NOMO-1 (cell line): ENCODE results near the gene RHOT2.

Source experiments
- DNase-seq, 2 experiments: peaks; one replicate each; lab custom pipeline; 2025; ENCODE audit not compliant: unreplicated experiment in 2 of 2; lab: John Stamatoyannopoulos, UW

RHOT2 gene

DNA sequence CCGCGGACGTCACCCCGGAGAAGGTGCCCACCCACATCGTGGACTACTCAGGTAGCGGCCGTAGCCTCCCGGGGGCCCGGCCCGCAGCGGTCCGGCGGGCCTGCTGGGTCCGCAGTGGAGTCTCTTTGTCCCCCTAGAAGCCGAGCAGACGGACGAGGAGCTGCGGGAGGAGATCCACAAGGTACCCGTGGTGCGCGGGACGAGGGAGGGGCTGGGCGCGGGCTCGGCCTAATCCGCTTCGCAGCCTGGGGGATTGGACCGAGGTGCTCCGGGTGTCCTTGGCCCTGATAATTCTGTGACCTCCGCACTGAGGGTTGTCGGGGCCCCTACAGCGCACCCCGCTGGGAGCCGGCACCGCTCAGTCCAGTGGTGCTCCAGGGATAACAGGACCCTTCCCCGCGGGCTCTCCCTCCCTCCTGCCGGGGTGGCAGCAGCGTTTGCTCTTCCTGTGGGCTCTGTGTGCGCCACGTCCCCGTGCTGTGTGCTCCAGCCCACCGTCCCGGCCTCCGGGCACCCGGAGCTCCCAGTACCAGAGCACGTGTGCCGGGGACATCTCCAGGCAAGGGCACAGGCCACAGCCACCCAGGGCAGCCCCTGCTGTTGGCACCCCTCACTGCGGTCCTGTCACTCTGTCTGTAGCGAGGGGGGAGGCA lies 713 bp downstream of the RHOT2 start:
- no peak for DNase-seq

DNA sequence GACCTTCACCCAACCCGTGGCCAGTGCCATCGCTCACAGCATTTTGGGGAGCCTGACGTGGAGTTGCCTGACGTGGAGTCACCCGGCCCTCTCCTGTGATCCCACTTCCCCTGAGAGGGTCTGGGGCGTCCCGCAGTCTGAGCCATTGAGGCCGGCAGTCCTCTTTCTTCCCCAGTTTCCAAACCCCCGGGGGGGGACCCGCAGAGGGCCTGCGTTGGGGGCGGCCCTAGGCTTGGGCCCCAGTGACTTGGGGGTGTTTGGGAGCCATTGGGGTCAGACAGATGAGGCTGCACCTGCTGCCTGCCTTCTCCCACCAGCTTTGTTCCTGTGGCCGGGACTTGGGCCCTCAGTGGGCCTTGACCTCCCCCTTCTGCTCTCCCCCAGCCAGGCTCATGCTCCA lies 1.7 kb downstream of the RHOT2 start:
- no peak for DNase-seq

DNA sequence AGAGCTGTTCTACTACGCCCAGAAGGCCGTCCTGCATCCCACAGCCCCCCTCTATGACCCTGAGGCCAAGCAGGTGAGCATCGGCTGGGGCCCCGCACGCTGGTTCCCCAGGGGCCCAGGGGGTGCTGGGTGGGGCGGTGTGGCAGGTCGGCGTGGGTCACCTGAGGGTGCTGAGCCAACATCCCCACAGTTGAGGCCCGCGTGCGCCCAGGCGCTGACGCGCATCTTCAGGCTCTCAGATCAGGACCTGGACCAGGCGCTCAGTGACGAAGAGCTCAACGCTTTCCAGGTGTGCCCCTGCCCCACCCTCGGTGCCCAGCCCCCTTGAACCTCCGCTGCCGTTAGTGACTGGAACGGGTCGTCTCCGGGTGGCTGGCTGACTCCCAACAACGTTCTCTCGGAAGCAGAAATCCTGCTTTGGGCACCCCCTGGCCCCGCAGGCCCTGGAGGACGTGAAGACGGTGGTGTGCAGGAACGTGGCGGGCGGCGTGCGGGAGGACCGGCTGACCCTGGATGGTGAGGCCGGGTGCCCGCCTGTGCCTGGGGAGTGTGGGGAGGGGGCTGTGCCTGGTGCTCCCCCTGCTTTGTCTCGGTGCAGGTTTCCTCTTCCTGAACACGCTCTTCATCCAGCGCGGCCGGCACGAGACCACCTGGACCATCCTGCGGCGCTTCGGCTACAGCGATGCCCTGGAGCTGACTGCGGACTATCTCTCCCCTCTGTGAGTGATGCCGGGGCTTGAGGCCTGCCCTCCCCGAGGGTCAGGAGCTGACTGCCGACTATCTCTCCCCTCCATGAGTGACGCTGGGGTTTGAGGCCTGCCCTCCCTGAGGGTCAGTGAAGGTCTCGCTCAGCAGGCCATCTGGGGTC lies 2.8 kb downstream of the RHOT2 start:
- DNase-seq, result no peak

DNA sequence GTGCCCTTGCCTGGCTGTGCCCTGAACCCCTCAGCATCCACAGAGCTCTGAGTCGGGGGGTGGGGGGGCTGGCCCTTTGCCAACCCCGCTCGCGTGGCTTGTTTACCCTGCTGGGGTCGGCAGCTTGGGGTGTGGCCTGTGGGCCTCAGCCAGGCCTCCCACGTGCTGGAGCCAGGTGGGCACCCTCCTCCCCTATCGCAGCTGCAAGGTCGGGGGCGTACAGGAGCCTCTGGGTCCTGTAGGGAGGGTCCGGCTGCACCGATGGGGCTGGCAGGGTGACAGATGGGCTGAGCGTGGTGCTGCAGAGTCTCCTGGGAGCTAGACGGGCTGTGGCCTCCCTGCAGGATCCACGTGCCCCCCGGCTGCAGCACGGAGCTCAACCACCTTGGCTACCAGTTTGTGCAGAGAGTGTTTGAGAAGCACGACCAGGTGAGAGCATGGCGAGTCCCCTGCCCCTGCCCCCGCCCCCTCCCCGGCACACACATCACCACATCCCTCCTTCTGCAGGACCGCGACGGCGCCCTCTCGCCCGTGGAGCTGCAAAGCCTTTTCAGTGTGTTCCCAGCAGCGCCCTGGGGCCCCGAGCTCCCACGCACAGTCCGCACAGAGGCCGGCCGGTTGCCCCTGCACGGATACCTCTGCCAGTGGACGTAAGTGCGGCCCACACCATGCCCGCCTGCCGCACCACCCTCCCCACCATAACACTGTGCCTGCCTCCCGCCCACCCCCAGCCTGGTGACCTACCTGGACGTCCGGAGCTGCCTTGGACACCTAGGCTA lies 3.6 kb downstream of the RHOT2 start:
- DNase-seq, result no peak

DNA sequence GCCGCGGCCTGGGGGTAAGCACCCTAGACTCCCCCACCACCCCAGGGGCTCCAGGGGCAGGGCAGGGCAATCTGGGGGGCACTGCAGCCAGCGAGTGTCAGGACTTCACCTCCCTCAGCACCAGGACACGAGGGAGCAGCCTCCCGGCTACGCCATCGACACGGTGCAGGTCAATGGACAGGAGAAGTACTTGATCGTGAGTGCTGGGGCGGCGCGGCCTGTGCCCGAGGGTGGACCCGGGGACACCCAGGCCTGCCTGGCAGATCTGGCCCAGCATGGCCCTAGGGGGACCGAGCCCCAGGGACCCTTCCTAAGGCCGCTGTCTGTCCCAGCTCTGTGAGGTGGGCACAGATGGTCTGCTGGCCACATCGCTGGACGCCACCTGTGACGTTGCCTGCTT lies 4.4 kb downstream of the RHOT2 start:
- no peak for DNase-seq

DNA sequence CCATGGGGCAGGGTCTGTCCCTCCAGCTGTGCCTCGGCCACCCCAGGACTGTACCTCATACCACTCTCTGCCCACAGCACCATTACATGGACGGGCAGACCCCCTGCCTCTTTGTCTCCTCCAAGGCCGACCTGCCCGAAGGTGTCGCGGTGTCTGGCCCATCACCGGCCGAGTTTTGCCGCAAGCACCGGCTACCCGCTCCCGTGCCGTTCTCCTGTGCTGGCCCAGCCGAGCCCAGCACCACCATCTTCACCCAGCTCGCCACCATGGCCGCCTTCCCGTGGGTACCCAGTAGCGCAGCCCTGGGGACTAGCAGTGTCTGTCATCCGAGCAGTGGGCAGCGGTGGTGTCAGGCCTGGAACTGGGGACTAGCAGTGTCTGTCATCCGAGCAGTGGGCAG lies 4.9 kb downstream of the RHOT2 start:
- DNase-seq, result no peak

DNA sequence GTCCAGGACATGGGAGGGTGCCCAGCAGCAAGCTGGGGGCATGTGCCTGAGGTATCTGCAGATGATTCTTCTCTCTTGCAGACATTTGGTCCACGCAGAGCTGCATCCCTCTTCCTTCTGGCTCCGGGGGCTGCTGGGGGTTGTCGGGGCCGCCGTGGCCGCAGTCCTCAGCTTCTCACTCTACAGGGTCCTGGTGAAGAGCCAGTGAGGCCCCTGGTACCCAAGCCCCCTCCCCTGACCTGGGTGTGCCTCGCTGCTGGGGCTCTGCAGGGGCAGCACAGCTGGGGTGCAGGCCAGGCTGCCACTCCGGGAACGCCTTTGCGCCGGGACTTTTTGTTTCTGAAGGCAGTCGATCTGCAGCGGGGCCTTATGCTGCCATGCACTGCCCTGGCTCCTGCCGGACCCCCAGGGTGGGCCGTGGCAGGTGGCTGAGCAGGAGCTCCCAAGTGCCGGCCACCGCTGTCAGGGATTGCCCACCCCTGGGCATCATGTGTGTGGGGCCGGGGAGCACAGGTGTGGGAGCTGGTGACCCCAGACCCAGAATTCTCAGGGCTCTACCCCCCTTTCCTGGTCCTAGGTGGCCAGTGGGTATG lies 5.6 kb downstream of the RHOT2 start:
- no peak for DNase-seq

DNA sequence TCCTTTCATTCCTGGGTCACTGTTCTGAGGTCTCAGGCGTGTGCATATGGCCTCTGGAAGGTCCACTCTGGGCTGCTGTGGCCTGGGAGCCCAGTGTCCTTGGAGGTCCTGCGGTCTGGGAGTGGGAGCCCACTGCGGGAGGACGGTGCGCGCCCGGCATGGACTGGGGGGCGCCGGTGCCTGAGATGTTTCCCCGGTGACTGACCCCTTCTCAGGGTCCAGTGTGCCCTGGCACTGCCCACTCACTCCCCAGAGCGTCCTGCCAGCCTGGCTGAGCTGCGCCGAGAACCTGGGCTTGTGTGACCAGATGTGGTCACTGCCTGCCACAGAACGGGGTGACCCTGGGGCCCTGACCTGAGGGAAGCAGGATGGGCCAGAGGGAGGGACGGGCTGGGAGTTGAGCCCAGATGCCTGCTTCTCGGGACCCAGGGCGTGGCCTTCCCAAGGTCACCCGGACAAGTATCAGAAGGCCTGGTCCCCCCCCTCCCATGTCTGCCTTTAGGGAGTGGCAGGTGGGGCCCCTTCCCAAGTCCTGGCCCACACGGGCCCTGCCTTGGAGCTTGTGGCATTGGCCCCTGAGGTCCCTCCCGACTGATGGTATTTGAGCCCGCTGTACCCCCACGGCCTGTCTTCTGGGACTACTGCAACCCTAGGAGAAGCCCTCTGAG lies 6.4 kb downstream of the RHOT2 start:
- no peak for DNase-seq

DNA sequence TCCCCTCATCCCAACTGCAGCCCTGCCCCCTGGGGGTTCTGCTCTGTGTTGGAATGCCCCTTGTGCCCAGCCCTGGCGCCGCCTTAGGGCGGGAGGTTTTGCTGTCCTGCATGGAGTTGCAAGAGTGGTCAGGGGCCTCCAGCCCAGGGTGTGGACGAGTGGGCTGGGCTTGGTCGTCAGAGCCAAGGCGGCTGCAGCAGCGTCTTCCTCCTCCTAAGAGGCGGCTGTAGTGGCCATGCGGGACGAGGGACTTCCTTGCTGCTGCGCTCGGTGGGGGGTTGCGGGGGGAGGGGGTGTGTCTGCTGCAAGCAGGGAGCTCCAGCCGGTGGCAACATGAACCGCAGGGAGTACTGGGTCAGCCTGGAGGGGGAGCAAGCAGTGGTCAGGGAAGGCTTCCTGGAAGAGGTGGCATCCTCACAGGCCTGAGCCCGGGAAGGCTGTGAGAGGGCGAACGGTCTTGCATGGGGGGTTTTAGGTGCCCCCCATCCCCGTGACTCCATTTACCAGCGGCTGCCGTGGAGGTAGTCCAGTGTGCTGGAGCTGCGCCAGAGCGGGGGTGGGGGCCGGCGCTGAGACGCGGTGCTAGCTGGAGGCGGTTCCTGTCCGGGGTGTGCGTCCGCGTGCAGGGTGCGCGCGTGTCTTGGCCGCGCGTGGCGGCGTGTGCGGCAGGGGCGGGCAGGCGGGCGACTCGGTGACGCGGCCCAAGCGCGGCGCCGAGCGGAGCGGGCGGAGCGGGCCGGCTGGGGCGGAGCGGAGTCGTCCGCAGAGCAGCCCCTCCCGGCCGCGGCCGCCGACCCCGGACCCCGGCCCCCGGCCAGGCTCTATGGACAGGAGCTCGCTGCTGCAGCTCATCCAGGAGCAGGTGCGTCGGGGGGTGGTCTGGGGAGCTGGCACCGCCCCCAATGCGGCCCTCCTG lies 7.3 kb downstream of the RHOT2 start, which contains the start of gene RHBDL1:
TSS of gene RHBDL1 (plus strand) at position 704 of the 916 bp plus-strand sequence. CDS start at position 824, 120 bp downstream.
- DNase-seq, result peak; percentile 19 to 27

DNA sequence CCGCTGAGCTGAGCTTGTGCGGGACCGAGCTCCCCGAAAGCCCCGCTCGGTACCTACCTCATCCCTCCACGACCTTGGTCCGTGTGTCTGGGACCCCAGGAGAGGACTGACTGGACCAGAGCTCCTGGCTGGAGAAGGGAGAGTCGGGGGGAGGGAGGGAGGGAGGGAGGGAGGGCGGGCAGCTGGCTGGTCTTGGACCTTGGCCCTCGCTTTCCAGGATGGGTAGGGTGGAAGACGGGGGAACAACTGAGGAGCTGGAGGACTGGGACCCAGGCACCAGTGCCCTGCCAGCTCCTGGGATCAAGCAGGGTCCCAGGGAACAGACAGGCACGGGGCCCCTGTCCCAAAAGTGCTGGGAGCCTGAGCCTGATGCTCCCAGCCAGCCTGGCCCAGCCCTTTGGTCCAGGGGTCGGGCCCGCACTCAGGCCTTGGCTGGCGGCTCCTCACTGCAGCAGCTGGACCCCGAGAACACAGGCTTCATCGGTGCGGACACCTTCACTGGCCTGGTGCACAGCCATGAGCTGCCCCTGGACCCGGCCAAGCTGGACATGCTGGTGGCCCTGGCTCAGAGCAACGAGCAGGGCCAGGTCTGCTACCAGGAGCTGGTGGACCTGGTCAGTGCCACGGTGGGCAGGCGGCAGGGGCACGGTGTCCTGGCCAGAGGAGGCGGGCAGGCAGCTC lies 8.1 kb downstream of the RHOT2 start:
- DNase-seq, result no peak

DNA sequence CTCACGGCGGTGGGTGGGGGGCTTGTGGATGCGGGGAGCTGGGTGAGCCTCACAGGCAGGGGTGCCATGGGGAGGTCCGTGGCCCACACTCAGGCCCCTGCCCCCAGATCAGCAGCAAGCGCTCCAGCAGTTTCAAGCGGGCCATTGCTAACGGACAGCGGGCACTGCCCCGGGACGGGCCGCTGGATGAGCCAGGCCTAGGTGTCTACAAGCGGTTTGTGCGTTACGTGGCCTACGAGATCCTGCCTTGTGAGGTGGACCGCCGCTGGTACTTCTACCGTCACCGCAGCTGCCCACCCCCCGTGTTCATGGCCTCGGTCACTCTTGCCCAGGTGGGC lies 8.6 kb downstream of the RHOT2 start:
- no peak for DNase-seq

DNA sequence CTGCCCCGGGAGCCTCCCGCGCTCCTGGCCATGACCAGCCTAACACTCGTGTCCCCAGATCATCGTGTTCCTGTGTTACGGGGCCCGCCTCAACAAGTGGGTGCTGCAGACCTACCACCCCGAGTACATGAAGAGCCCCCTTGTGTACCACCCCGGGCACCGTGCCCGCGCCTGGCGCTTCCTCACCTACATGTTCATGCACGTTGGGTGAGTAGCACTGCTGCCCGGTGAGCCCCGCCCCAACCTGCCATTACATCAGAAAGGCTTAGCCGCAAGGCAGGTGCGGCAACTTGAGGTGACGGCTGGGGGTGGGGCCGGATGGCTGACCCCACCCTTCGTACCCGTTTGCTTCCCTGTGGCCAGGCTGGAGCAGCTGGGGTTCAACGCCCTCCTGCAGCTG lies 9.0 kb downstream of the RHOT2 start:
- DNase-seq, result no peak

DNA sequence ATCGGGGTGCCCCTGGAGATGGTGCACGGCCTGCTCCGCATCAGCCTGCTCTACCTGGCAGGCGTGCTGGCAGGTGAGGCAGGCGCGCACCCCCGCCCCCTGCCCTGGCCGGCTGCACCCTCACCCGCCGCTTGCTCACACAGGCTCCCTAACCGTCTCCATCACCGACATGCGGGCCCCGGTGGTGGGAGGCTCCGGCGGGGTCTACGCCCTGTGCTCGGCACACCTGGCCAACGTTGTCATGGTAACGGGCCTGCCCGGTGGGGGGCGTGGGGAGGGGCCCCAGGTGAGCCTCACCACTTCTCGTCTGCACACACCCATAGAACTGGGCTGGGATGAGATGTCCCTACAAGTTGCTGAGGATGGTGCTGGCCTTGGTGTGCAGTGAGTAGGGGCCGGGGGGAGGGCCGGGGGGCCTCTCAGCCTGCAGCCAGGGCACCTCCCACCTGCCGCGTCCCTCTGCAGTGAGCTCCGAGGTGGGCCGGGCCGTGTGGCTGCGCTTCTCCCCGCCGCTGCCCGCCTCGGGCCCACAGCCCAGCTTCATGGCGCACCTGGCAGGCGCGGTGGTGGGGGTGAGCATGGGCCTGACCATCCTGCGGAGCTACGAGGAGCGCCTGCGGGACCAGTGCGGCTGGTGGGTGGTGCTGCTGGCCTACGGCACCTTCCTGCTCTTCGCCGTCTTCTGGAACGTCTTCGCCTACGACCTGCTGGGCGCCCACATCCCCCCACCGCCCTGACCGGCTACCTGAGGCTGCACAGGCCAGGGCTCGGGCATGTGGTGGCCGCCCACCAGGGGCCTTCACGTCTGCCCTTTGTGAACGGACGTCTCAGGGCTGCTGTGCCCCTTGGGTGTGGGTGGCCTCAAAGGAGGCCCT lies 9.6 kb downstream of the RHOT2 start:
- no peak for DNase-seq

DNA sequence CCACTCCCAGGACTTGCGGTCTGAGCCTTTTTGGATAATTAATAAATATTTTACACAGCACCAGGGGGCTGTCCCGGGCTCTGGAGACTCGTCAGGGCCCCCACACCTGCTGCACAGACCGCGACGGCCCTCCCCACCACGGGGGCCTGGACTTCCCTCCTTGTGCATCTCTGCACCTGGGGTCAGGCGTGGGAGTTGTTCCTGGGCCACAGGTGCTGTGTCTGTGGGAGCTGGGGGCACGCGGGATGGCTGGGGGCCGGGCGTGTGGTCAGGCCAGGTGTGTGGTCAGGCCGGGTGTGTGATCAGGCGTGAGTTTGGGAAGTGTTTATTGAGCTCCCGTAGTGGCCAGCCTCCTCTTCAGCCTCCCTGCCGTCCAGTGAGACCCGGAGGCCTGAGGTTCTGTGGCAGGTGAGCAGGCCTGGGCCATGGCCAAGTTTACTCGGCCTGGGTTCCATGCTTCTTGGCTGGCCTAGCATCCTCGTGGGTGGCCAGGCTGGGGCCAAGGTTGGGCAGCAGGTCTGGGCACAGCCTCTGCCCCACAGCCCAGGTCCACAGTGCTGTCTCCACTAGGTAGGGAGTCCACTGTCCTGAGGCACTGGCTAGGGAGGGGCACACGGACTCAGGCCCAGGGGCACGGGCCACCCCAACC lies 10.4 kb downstream of the RHOT2 start:
- DNase-seq, result no peak

DNA sequence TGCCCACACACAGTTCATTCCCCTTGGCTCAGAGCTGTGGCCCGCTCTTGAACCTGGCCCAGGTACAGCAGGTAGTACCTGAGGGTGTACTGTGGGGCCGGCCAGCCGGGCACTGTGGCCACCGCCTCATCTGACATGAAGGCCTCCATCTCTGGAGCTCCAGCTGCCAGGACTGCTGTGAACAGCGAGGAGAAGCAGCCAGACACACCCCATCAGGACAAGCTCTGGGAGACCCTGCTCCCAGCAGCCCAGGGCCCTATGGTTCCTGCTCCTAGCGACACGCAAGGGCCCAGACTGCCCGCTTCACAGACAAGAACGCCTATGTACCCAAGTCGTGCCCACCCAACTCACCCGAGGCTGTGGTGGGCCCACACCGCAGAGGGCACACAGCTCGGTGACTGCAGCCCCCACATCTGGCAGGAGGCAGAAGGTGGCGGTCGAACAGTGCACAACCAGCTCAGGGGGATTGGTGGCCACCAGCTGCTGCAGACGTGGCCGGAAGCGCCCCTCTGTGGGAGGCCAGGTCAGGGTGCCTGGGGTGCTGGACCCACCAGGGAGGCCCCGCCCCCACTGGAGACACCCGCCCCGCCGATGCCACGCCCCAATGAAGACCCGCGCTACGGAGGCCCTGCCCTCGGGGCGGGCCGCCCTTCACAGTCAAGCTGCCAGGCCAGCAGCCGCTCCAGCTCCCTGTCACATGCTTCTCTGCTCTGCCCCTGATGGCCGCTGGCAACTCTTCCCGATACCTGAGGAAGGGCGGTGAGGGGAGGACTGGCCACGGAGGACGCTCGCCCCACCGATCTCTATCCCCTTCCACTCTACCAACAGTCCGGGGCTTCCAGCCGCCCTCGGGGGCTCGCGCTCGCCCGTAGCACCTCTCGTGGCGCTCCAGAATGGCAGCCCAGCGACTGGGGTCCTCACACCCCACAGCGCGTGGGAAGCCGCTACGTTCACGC lies 11.2 kb downstream of the RHOT2 start:
- peak; percentile 32 to 44 for DNase-seq

DNA sequence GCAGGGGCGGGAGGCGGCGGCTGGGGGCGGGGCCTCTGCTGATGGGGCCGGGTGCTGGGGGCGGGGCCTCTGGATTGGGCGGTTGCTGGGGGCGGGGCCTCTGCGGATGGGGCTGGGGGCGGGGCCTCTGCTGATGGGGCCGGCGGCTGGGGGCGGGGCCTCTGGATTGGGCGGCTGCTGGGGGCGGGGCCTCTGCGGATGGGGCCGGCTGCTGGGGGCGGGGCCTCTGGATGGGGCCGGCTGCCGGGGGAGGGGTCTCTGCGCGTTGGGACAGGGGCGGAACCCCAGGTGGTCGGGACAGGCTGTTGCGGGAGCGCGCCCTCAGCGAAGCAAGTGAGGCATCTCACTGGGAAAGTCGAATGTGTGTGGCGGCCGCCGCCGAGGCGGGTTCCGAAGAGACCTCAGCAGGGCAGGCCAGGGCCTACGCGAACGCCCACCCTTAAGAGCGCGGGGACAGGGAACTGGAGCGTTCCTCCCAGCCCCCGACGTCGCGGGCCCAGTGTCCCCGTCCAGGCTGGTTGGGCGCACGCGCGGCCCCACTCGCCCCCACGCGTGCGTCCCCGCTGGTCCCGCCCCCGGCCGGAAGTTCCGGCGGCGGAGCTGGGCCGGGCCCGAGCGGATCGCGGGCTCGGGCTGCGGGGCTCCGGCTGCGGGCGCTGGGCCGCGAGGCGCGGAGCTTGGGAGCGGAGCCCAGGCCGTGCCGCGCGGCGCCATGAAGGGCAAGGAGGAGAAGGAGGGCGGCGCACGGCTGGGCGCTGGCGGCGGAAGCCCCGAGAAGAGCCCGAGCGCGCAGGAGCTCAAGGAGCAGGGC lies 12.1 kb downstream of the RHOT2 start, which contains the start of gene STUB1:
TSS of gene STUB1 (plus strand) at position 597 of the 811 bp plus-strand sequence. CDS start at position 713, 116 bp downstream.
- DNase-seq, result peak; percentile 63 to 78
